ENCODE measurements around the gene ADAMTS6. TPM values are rescaled to one million over a fixed set of nuclear protein-coding genes. Genes with fewer than 3 reads are reported as not detected.
A peak's percentile ranks its signal among the peaks of the same experiment; 100 is the strongest.

Gene ADAMTS6
- total and polyA plus RNA-seq, 4 donors, result 5.3 to 22.0 (median 13.6) TPM

DNA sequence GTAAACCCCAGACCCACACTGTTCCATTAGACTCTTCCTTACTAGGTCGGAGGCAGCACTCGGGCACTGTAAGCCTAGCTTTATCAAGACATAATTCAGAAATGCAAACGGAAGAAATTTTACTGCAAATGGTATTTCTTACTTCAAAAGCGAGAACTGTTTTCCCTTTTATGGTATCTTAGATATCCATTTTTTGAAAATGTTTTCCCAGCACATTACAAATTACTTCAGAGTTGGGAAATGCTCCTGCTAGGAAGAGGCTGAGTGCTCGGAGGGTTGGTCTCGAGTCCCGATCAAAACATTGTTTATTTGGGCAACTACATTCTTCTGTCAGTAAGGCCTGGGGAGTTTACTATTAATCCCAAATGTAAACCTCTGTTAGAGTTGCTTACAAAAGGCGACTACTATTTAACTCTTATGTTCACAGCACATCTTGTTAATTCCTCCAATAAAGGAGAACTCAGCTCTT, 380.1 kb downstream of the ADAMTS6 start:
- 100% methylated on average over 3 of the region's 8 CpGs for WGBS (ENCODE audit: insufficient coverage)
- H3K27me3 ChIP-seq (ENCODE audit: control insufficient read depth, insufficient read depth, low read length), result no peaks in the 10 kb centered on the region
- H3K4me3 ChIP-seq (ENCODE audit: low read depth, low read length), result no peak overlapping the region
- no peaks in the 10 kb centered on the region for H3K9me3 ChIP-seq (ENCODE audit: control insufficient read depth, insufficient read depth, low read length)
- peaks cover 14% of the 10 kb centered on the region for H3K4me1 ChIP-seq (ENCODE audit: control insufficient read depth, insufficient read depth, low read length)
- peak in 1 of 6 donors; percentile 29 for DNase-seq (ENCODE audit: low read depth in 4 of 6, low spot score in 6 of 6)
- no peaks in the 10 kb centered on the region for H3K36me3 ChIP-seq (ENCODE audit: control insufficient read depth, insufficient read depth, low read length)
- peak overlapping the region; percentile 69 for H3K27ac ChIP-seq (ENCODE audit: low read depth, low read length)

GRCh38 chr5:65100911-65101631, 380.6 kb downstream of the ADAMTS6 start:
- WGBS (ENCODE audit: insufficient coverage), result 40% methylated on average over 4 of the region's 9 CpGs

More at GRCh38 chr5:65100911-65101631, 380.6 kb downstream of the ADAMTS6 start:
- no peak overlapping the region for H3K4me3 ChIP-seq (ENCODE audit: low read depth, low read length)
- no peaks in the 10 kb centered on the region for H3K27me3 ChIP-seq (ENCODE audit: control insufficient read depth, insufficient read depth, low read length)
- peak in 3 of 6 donors; percentile 28 to 78 (median 48) for DNase-seq (ENCODE audit: low read depth in 4 of 6, low spot score in 6 of 6)
- H3K9me3 ChIP-seq (ENCODE audit: control insufficient read depth, insufficient read depth, low read length), result no peaks in the 10 kb centered on the region
- peak overlapping the region; percentile 69 for H3K27ac ChIP-seq (ENCODE audit: low read depth, low read length)
- no peaks in the 10 kb centered on the region for H3K36me3 ChIP-seq (ENCODE audit: control insufficient read depth, insufficient read depth, low read length)
- H3K4me1 ChIP-seq (ENCODE audit: control insufficient read depth, insufficient read depth, low read length), result peaks cover 14% of the 10 kb centered on the region

Small RNA genes lying within 50 kb of the gene (small RNA-seq; reads per million reads assigned to genes)
- gene RF00019 (ENCODE audit: low replicate concordance), result not detected

Other genes starting within 250 kb of the ADAMTS6 start
- gene CENPK, start 81.2 kb upstream of the ADAMTS6 start, total RNA-seq, result 10 to 100 TPM; 13.8 to 16.0 TPM
- gene CENPK, start 81.2 kb upstream of the ADAMTS6 start, polyA plus RNA-seq (ENCODE audit: insufficient read length in 2 of 2), result 10 to 100 TPM; 17.5 to 18.3 TPM
- gene PPWD1, start 81.4 kb upstream of the ADAMTS6 start, total RNA-seq, result 10 to 100 TPM; 48.0 to 66.7 TPM
- gene PPWD1, start 81.4 kb upstream of the ADAMTS6 start, polyA plus RNA-seq (ENCODE audit: insufficient read length in 2 of 2), result 10 to 100 TPM; 49.7 to 56.7 TPM
- gene TRIM23, start 142.4 kb upstream of the ADAMTS6 start, total RNA-seq, result 10 to 100 TPM; 38.3 to 79.5 TPM
- gene TRIM23, start 142.4 kb upstream of the ADAMTS6 start, polyA plus RNA-seq (ENCODE audit: insufficient read length in 2 of 2), result 10 to 100 TPM; 29.7 to 42.3 TPM
- gene SHLD3, start 143.1 kb upstream of the ADAMTS6 start, total RNA-seq, result 1 to 10 TPM; 4.8 to 6.2 TPM
- gene SHLD3, start 143.1 kb upstream of the ADAMTS6 start, polyA plus RNA-seq (ENCODE audit: insufficient read length in 2 of 2), result 1 to 10 TPM; 4.3 to 4.6 TPM
- gene TRAPPC13, start 143.1 kb upstream of the ADAMTS6 start, total RNA-seq, result 10 to 100 TPM; 41.3 to 55.6 TPM
- gene TRAPPC13, start 143.1 kb upstream of the ADAMTS6 start, polyA plus RNA-seq (ENCODE audit: insufficient read length in 2 of 2), result 10 to 100 TPM; 33.2 to 33.7 TPM
- gene SGTB, start 240.2 kb upstream of the ADAMTS6 start, total RNA-seq, result 10 to 100 TPM; 13.1 to 42.7 TPM
- 10 to 100 TPM; 20.2 to 30.3 TPM for gene SGTB, start 240.2 kb upstream of the ADAMTS6 start, polyA plus RNA-seq (ENCODE audit: insufficient read length in 2 of 2)
- 10 to 100 TPM; 21.7 to 38.6 TPM for gene NLN, start 240.3 kb upstream of the ADAMTS6 start, total RNA-seq
- 10 to 100 TPM; 22.3 to 26.1 TPM for gene NLN, start 240.3 kb upstream of the ADAMTS6 start, polyA plus RNA-seq (ENCODE audit: insufficient read length in 2 of 2)